Ishikawa (cell line): ENCODE data around the gene RPL13.

Source experiments
- CEBPB ChIP-seq: IDR thresholded peaks from 2 replicates; pipeline ENCODE4 v1.6.1; 2012
- CREB1 ChIP-seq: IDR thresholded peaks from 2 replicates; pipeline ENCODE4 v1.6.1; 2012; ENCODE audit warnings: low read depth
- EGR1 ChIP-seq: IDR thresholded peaks from 2 replicates; pipeline ENCODE4 v1.6.1; 2012
- EP300 ChIP-seq: IDR thresholded peaks from 2 replicates; pipeline ENCODE4 v1.6.1; 2012; ENCODE audit warnings: borderline replicate concordance
- MAX ChIP-seq: IDR thresholded peaks from 2 replicates; pipeline ENCODE4 v1.6.1; 2012
- RAD21 ChIP-seq: IDR thresholded peaks from 2 replicates; pipeline ENCODE4 v1.6.1; 2012; ENCODE audit warnings: low read depth
- REST ChIP-seq: IDR thresholded peaks from 2 replicates; pipeline ENCODE4 v1.6.1; 2012; ENCODE audit warnings: low read depth, mild to moderate bottlenecking
- TAF1 ChIP-seq: IDR thresholded peaks from 2 replicates; pipeline ENCODE4 v1.6.1; 2012; ENCODE audit warnings: low read depth, mild to moderate bottlenecking
- TCF12 ChIP-seq: IDR thresholded peaks from 2 replicates; pipeline ENCODE4 v1.6.1; 2012; ENCODE audit warnings: low read depth
- TEAD4 ChIP-seq: IDR thresholded peaks from 2 replicates; pipeline ENCODE4 v1.6.1; 2012
- USF1 ChIP-seq: IDR thresholded peaks from 2 replicates; pipeline ENCODE4 v1.6.1; 2012
- YY1 ChIP-seq: IDR thresholded peaks from 2 replicates; pipeline ENCODE4 v1.6.1; 2012; ENCODE audit warnings: low read depth
- ZBTB7A ChIP-seq: IDR thresholded peaks from 2 replicates; pipeline ENCODE4 v1.6.1; 2012; ENCODE audit warnings: low read depth

- TF ChIP-seq TAF1 (no peak), TEAD4 (no peak), RAD21 (no peak), EP300 (no peak), MAX (no peak), CEBPB (no peak), REST (no peak), EGR1 (no peak), ZBTB7A (no peak), USF1 (no peak), TCF12 (no peak), CREB1 (no peak), YY1 (no peak)
Observed at GRCh38 chr16:89567656-89568594, 7.4 kb downstream of the RPL13 start.
